Measurements from ENCODE around the gene LCOR.
"Not testable (repeated sequence)": the region's sequence is repeated elsewhere in the genome, so short reads cannot be mapped to it uniquely, and the experiment has no call there.

The LCOR gene

GRCh38 chr10:96840841-96841518, 8.9 kb downstream of the LCOR start:
- no peak for DNase-seq

GRCh38 chr10:96842896-96843723, 11.0 kb downstream of the LCOR start:
- DNase-seq: no peak

DNA sequence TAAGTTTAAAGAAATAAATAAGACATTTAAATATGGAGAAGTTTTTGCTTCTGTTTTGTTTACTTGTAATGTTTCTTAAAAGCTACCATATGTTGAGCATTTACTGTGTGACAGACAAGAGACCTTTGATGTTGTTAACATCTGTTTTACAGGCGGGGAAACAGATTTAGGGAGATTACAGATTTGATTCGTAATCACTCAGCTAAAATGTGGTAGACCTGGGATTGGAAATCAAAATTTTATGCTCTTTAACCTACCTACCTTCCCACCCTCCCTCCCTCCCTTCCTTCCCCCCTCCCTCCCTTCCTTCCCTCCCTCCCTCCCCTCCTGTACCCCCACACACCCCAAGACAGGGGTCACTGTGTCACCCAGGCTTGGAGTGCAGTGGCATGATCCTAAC, 11.7 kb downstream of the LCOR start:
- no peak for DNase-seq

- DNase-seq: no peak
Observed at GRCh38 chr10:96846395-96846794, 14.3 kb downstream of the LCOR start.

- no peak for DNase-seq
Observed at GRCh38 chr10:96846926-96847325, 14.8 kb downstream of the LCOR start.

DNA sequence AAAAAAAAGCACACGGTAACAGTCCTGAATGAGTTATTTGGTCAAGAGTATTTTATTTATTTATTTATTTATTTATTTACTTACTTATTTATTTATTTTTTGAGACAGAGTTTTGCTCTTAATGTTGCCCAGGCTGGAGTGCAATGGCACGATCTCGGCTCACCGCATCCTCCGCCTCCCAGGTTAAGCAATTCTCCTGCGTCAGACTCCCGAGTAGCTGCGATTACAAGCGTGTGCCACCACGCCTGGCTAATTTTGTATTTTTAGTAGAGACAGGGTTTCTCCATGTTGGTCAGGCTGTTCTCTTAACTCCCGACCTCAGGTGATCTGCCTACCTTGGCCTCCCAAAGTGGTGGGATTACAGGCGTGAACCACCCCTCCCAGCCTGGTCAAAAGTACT, 15.3 kb downstream of the LCOR start:
- DNase-seq: not testable (repeated sequence)

DNA sequence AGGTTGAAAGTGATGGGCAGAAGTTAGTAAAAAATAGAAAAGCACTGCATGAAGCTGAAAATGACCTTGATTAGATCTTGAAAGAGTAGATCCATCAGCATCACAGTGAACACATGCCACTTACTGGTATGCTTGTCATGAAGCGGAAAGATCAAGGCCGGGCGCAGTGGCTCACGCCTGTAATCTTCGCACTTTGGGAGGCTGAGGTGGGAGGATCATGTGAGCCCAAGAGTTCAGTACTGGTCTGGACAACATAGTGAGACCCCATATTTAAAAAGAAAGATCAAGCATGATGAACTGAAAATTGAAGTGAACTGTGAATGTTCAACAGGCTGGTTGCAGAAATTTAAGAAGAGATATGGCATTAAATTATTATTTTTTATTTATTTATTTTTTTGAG, 18.0 kb downstream of the LCOR start:
- no peak for DNase-seq

GRCh38 chr10:96850825-96851224, 18.7 kb downstream of the LCOR start:
- DNase-seq: no peak

DNA sequence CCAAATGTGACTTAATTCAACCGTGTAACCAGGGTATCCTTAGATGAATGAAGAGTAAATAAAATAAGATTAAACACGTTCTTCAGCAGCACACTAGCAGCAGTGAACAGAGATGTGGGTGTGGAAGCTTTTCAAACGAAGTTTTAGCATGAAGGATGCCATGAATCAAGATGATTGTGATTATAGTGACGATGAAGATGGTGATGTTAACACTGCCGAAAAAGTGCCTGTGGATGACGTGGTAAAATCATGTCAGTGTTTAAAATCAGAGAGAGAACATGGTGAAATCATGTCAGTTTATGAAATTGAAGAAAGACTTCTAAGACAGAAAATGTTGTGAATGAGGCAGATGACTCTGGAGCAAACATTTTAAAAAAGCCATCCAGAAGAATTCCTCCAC, 19.2 kb downstream of the LCOR start:
- no peak for DNase-seq

DNA sequence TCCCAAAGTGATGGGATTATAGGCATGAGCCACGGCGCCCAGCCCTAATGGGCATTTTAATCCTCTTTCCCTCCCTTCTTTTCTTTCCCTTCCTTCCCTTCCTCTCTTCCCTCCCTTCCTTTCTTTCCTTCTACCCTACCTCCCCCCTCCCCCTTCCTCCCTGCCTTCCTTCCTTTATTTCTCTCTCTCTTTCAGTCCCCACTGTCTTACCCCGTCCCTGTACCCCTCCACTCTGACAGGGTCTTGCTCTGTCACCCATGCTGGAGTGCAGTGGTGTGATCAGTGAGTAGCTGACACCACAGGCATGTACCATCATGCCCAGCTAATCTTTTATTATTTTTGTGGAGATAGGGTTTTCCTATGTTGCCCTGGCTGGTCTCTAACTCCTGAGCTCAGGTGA, 24.2 kb downstream of the LCOR start:
- DNase-seq: no peak

- no peak for DNase-seq
Observed at GRCh38 chr10:96857301-96858012, 25.4 kb downstream of the LCOR start.

- no peak for DNase-seq
Observed at GRCh38 chr10:96858038-96858705, 26.1 kb downstream of the LCOR start.

GRCh38 chr10:96858706-96859050, 26.6 kb downstream of the LCOR start:
- no peak for DNase-seq

- no peak for DNase-seq
Observed at GRCh38 chr10:96860631-96861277, 28.7 kb downstream of the LCOR start.

DNA sequence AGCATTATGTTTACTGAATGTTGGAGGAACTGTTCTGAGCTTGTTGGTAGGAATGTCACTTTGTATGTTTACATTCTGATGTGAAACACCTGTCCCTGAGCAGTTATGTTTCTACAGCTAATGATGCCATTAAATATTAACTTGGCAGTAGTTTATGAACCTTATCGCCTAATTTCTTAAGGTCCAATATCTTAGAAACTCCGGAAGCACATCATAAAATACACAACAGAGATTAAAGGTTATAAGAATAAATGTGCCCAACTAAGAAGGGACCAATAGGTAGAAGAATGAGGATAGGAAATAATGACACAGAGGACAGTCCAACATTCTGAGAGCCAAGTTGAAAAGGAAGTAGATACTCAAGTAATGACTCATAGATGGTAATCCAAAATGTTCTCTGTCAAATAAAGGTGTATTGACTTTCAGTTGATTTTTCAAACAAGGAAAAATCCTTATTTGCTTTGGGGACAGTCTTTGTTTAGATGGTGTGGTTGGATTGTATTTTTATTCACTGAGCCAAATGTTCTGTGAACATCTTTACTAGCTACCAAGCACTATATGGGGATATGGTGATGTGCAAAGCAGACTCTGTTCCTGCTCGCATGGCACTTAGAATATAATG, 31.9 kb downstream of the LCOR start:
- DNase-seq: no peak

DNA sequence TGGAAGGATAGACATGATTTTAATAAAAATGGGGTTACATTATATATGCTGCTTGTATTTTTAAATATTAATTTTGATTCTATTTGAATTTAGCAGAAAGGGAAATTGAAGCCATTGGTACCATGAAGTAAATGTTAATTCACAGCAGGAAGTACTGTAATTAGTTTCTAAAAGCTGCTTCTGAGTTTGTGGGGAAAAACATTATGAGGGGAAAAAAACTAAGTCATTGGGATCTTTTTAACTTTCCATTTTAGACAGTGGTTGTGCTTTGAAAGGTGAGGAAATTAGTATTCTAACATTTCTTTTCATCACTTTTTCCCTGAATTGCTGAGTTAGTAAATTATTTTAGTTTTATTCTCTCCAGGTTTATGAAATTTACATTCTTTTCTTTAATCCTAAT, 41.0 kb downstream of the LCOR start:
- no peak for DNase-seq

GRCh38 chr10:96873756-96874467, 41.8 kb downstream of the LCOR start:
- no peak for DNase-seq

- no peak for DNase-seq
Observed at GRCh38 chr10:96878057-96878456, 46.0 kb downstream of the LCOR start.

DNA sequence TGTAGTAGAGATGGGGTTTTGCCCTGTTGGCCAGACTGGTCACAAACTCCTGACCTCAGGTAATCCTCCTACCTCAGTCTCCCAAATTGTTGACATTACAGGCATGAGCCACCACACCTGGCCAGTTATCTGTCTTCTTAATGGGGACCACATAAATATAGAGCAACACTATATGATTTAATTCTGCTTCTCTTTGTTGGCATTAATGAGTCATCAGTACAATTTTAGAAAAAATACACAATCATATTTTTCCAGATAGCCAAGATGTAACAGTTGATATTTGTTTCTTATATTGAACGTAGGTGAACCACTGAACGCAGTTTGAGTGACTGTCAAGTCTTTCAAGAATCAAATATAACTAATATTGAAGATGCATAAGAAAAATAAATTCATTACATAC, 48.5 kb downstream of the LCOR start:
- DNase-seq: no peak

DNA sequence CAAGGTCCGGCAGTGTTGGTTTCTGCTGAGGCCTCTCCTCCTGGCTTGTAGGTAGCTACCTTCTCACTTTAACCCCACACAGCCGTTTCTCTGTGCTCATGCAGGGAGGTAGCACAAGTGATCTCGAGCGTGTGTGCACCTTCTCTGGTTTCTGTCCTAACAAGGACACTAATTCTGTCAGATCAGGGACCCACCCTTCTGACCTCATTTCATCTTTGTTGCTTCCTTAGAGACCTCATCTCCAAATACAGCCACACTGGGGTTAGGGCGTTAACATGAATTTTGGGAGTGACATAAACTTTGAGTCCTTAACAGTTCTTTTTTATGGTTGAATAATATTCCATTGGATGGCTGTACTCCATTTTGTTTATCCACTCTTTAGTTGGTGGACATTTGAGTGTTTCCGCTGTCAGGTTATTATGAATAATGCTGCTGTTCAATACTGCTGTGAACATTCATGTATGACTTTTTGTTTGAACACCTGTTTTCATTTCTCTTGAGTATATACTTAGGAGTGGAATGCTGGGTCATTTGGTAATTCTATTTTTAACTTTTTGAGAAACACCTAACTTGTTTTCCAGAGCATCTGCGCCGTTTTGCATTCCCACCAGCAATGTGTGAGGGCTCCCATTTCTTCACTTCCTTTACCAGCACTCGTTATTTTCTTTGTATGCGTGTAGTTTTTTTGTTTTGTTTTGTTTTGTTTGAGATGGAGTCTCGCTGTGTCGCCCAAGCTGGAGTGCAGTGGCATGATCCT, 57.5 kb downstream of the LCOR start:
- DNase-seq: no peak

DNA sequence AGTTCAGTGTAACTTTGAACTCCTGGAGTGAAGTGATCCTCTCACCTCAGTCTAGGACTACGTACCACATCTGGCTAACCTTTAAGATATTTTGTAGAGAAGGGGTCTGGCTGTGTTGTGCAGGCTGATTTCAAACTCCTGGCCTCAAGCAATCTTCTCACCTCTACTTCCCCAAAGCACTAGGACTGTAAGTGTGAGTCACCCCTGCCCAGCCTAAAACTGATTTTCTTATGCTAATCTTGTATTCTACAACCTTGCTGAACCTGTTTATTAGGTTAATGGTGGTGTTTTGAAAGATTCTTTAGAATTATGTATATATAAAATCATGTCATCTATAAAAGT, 58.0 kb downstream of the LCOR start:
- no peak for DNase-seq
